HCT116 (cell line): ENCODE measurements around the gene CDH23. TPM values are rescaled to one million over a fixed set of nuclear protein-coding genes. Genes with fewer than 3 reads are reported as not detected.

Experiments
- ATAC-seq: fragments of 200-7000 bp; cut with Tn5 transposase; 2 replicates; pipeline ENCODE4 v1.9.1; 2020; ENCODE audit warnings: mild to moderate bottlenecking, moderate library complexity
- BruUV-seq: library from RNA; stranded (reverse); fragments of 400-500 nt; replicated peaks from 2 replicates; lab custom pipeline; 2021; lab: Mats Ljungman, UMichigan
- CTCF ChIA-PET: fragments of 300-600 bp; sonication (Branson Sonifier 250); formaldehyde crosslinking; loops from one replicate; lab custom pipeline; 2021; ENCODE audit warnings: antibody characterized with exemption; lab: Charles Lee
- POLR2A ChIA-PET: fragments of 300-600, 350-600 bp; sonication (Branson Sonifier 250); formaldehyde crosslinking; loops from one replicate; lab custom pipeline; 2021; ENCODE audit warnings: antibody characterized with exemption; lab: Charles Lee
- RAD21 ChIA-PET, 2 experiments: fragments of 300-600 bp; sonication (Branson Sonifier 250); formaldehyde crosslinking; loops; one replicate each; lab custom pipeline; 2023; ENCODE audit warnings: low total read pairs in 2 of 2; ENCODE audit not compliant: uncharacterized antibody in 2 of 2, unreplicated experiment in 2 of 2, low non-redundant PET in 1 of 2; lab: Charles Lee
- DNase-seq: peaks from one replicate; pipeline ENCODE4 v3.0.0-alpha.2; 2010; ENCODE audit warnings: low read depth, low spot score
- H2AFZ ChIP-seq: fragments of 200-600 bp; shearing (Covaris generic), sonication (generic); 2 replicates; pipeline ENCODE4 v1.6.1; 2017; ENCODE audit warnings: low read depth, mixed run types, mixed read lengths, antibody characterized with exemption, low read length; ENCODE audit not compliant: poor library complexity, severe bottlenecking
- H3K27ac ChIP-seq: 2 replicates; pipeline ENCODE4 v1.5.1; 2012; ENCODE audit warnings: low read depth, low read length
- H3K27me3 ChIP-seq: fragments of 200-600 bp; sonication (generic); 2 replicates; pipeline ENCODE4 v1.6.1; 2016; ENCODE audit warnings: mixed run types, low read length, mixed read lengths; ENCODE audit not compliant: insufficient read depth
- H3K36me3 ChIP-seq, 2 experiments: fragments of 200-500 bp in 1 of 2; fragments of 200-600 bp in 1 of 2; sonication (Bioruptor generic) in 1 of 2; sonication (generic) in 1 of 2; 2 replicates each; pipeline versions ENCODE4 v1.5.1 to v1.6.1; 2014 to 2016; ENCODE audit warnings: low read length in 2 of 2, inconsistent platforms in 1 of 2, mixed read lengths in 1 of 2, mixed run types in 1 of 2; ENCODE audit not compliant: insufficient read depth in 2 of 2, control insufficient read depth in 1 of 2
- H3K4me1 ChIP-seq, 2 experiments: fragments of 200-600 bp in 1 of 2; sonication (generic) in 1 of 2; 2 replicates each; pipeline versions ENCODE4 v1.5.1 to v1.6.1; 2012 to 2017; ENCODE audit warnings: low read length in 2 of 2, inconsistent platforms in 1 of 2, mild to moderate bottlenecking in 1 of 2, mixed read lengths in 1 of 2, mixed run types in 1 of 2, moderate library complexity in 1 of 2; ENCODE audit not compliant: insufficient read depth in 2 of 2, control insufficient read depth in 1 of 2
- H3K4me2 ChIP-seq: fragments of 200-600 bp; sonication (generic); 2 replicates; pipeline ENCODE4 v1.6.1; 2017; ENCODE audit warnings: mixed run types, low read length, mixed read lengths
- H3K4me3 ChIP-seq, 2 experiments: fragments of 200-600 bp in 1 of 2; sonication (generic) in 1 of 2; replicated peaks in 1 of 2; 2 replicates each; pipeline ENCODE4 v1.5.1; 2011 to 2016; ENCODE audit warnings: low read length in 2 of 2, control low read depth in 1 of 2, low read depth in 1 of 2, mild to moderate bottlenecking in 1 of 2, mixed read lengths in 1 of 2, mixed run types in 1 of 2
- H3K79me2 ChIP-seq: fragments of 200-600 bp; sonication (generic); 2 replicates; pipeline ENCODE4 v1.6.1; 2017; ENCODE audit warnings: mild to moderate bottlenecking, mixed run types, low read length, moderate library complexity, mixed read lengths; ENCODE audit not compliant: insufficient read depth
- H3K9ac ChIP-seq: fragments of 200-600 bp; sonication (generic); 2 replicates; pipeline ENCODE4 v1.6.1; 2016; ENCODE audit warnings: low read length, mixed read lengths
- H3K9me2 ChIP-seq: fragments of 200-600 bp; sonication (generic), shearing (Covaris generic); 2 replicates; pipeline ENCODE4 v1.6.1; 2017; ENCODE audit warnings: mixed run types, mild to moderate bottlenecking, moderate library complexity; ENCODE audit not compliant: insufficient read depth
- H3K9me3 ChIP-seq, 2 experiments: fragments of 200-500 bp in 1 of 2; fragments of 200-600 bp in 1 of 2; sonication (Bioruptor generic) in 1 of 2; sonication (generic) in 1 of 2; 2 replicates each; pipeline ENCODE4 v1.6.1; 2014 to 2017; ENCODE audit warnings: low read length in 2 of 2, mixed read lengths in 2 of 2, inconsistent platforms in 1 of 2, low read depth in 1 of 2, mild to moderate bottlenecking in 1 of 2, mixed run types in 1 of 2, moderate library complexity in 1 of 2; ENCODE audit not compliant: control insufficient read depth in 1 of 2, insufficient read depth in 1 of 2
- H4K20me1 ChIP-seq: fragments of 200-600 bp; sonication (generic), shearing (Covaris generic); 2 replicates; pipeline ENCODE4 v1.6.1; 2017; ENCODE audit warnings: mixed run types, mild to moderate bottlenecking, moderate library complexity; ENCODE audit not compliant: insufficient read depth
- ATF3 ChIP-seq: IDR thresholded peaks from 2 replicates; pipeline ENCODE4 v1.6.1; 2012
- CBX3 ChIP-seq: IDR thresholded peaks from 2 replicates; pipeline ENCODE4 v1.6.1; 2012; ENCODE audit warnings: low read depth
- CEBPB ChIP-seq: IDR thresholded peaks from 2 replicates; pipeline ENCODE4 v1.6.1; 2012; ENCODE audit warnings: low read depth
- EGR1 ChIP-seq: IDR thresholded peaks from 2 replicates; pipeline ENCODE4 v1.6.1; 2012; ENCODE audit warnings: low read depth
- ELF1 ChIP-seq: IDR thresholded peaks from 2 replicates; pipeline ENCODE4 v1.6.1; 2012; ENCODE audit warnings: low read depth, borderline replicate concordance
- EZH2 ChIP-seq: fragments of 200-600 bp; sonication (generic); IDR thresholded peaks from 2 replicates; pipeline ENCODE4 v1.6.1; 2017; ENCODE audit warnings: antibody characterized with exemption, mixed run types
- FOSL1 ChIP-seq: IDR thresholded peaks from 2 replicates; pipeline ENCODE4 v1.6.1; 2012; ENCODE audit warnings: low read depth
- POLR2A ChIP-seq: IDR thresholded peaks from 2 replicates; pipeline ENCODE4 v1.7.0; 2011; ENCODE audit warnings: borderline replicate concordance; ENCODE audit not compliant: insufficient read depth, insufficient read length; ENCODE audit errors: extremely low read depth
- POLR2AphosphoS5 ChIP-seq: IDR thresholded peaks from 2 replicates; pipeline ENCODE4 v1.6.1; 2011; ENCODE audit warnings: mild to moderate bottlenecking, low read depth, low read length, moderate library complexity
- SIN3A ChIP-seq: IDR thresholded peaks from 2 replicates; pipeline ENCODE4 v1.6.1; 2012; ENCODE audit warnings: low read depth
- SP1 ChIP-seq: IDR thresholded peaks from 2 replicates; pipeline ENCODE4 v1.6.1; 2012; ENCODE audit warnings: low read depth
- SRF ChIP-seq: IDR thresholded peaks from 2 replicates; pipeline ENCODE4 v1.6.1; 2012; ENCODE audit warnings: low read depth
- TCF7L2 ChIP-seq: IDR thresholded peaks from 2 replicates; pipeline ENCODE4 v1.7.0; 2011; ENCODE audit warnings: borderline replicate concordance, inconsistent platforms; ENCODE audit not compliant: insufficient read depth, insufficient read length; ENCODE audit errors: extremely low read depth
- YY1 ChIP-seq: IDR thresholded peaks from 2 replicates; pipeline ENCODE4 v1.6.1; 2011; ENCODE audit warnings: low read length, low read depth, moderate library complexity, mild to moderate bottlenecking; ENCODE audit not compliant: insufficient replicate concordance; ENCODE audit errors: extremely low read depth
- ZFX ChIP-seq: fragments of 450-650 bp; IDR thresholded peaks from 2 replicates; pipeline ENCODE4 v1.6.1; 2017
- intact Hi-C: fragments of 100-400 bp; cut with micrococcal nuclease; formaldehyde crosslinking; loops from 2 replicates; pipeline ENCODE4 v1.10.0; 2022
- total RNA-seq: library from RNA; stranded (reverse); gene quantifications from one replicate; pipeline ENCODE4 v1.2.1, GENCODE V29; 2021; ENCODE audit not compliant: unreplicated experiment
- TF ChIP-seq, protein P1 (sequence below): IDR thresholded peaks from 2 replicates; pipeline ENCODE4 v1.6.1; 2011; ENCODE audit warnings: mild to moderate bottlenecking, low read length, moderate library complexity; ENCODE audit not compliant: insufficient replicate concordance; ENCODE audit errors: extremely low read depth

Gene CDH23
- total RNA-seq, 1 experiment from 2014 or later, result not detected

- TF ChIP-seq POLR2A, result no peak
- no peak for TF ChIP-seq EGR1
- TF ChIP-seq, protein P1, sequence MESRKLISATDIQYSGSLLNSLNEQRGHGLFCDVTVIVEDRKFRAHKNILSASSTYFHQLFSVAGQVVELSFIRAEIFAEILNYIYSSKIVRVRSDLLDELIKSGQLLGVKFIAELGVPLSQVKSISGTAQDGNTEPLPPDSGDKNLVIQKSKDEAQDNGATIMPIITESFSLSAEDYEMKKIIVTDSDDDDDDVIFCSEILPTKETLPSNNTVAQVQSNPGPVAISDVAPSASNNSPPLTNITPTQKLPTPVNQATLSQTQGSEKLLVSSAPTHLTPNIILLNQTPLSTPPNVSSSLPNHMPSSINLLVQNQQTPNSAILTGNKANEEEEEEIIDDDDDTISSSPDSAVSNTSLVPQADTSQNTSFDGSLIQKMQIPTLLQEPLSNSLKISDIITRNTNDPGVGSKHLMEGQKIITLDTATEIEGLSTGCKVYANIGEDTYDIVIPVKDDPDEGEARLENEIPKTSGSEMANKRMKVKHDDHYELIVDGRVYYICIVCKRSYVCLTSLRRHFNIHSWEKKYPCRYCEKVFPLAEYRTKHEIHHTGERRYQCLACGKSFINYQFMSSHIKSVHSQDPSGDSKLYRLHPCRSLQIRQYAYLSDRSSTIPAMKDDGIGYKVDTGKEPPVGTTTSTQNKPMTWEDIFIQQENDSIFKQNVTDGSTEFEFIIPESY, result no peak
- TF ChIP-seq SP1, result no peak
- TF ChIP-seq SRF, result no peak
- TF ChIP-seq CBX3, result no peak
- TF ChIP-seq ATF3, result no peak
These were observed 341.1 kb downstream of the CDH23 start (continued) for GRCh38 chr10:71737834-71738197.

DNA sequence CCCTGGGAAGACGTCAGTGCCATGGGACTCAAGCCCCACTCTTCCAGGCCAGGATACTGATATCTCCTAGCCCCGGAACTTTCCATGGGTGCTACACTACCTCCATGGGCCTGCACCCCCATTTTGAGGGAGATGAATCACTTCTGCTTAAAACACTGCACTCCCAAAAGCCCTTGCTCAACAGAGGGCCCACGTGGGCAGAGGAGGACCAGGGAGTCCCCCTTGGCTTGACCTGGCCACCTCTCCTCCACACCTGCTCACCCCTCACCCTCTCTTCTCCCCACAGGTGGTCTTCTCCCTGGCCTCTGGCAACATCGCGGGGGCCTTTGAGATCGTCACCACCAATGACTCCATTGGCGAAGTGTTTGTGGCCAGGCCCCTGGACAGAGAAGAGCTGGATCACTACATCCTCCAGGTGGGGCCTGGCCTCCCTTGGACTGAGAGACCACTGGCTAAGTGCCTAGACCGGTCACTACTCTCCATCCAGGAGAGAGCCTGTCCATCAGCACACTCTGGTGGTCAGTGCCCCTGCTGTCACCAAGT is 342.7 kb downstream of the CDH23 start:
- no peak overlapping the region for H3K9ac ChIP-seq
- no peak overlapping the region for H3K4me2 ChIP-seq
- H3K4me1 ChIP-seq, result peaks cover 12 to 33% of the 10 kb centered on the region in 2 experiments; a peak in 3 of 4 replicates
- H3K4me3 ChIP-seq, result no peak overlapping the region
- TF ChIP-seq EZH2, result no peak
- TF ChIP-seq SP1, result no peak
- TF ChIP-seq SRF, result no peak
- no peak for TF ChIP-seq CBX3
- no peak for TF ChIP-seq POLR2AphosphoS5
- no peak for TF ChIP-seq FOSL1
- no peak for TF ChIP-seq SIN3A
- TF ChIP-seq YY1, result no peak
- TF ChIP-seq TCF7L2, result no peak
- no peak for TF ChIP-seq ELF1
- TF ChIP-seq CEBPB, result no peak
- no peak for TF ChIP-seq ZFX
- intact Hi-C loops, result no loop called here
- H3K79me2 ChIP-seq, result no peaks in the 10 kb centered on the region
- H3K36me3 ChIP-seq, result no peaks in the 10 kb centered on the region
- no peak for DNase-seq
- H2AFZ ChIP-seq, result no peak overlapping the region
- RAD21 ChIA-PET, result no interaction called here
- no peaks in the 10 kb centered on the region for H4K20me1 ChIP-seq
- BruUV-seq, result no TSS peak
- no peaks in the 10 kb centered on the region for H3K9me2 ChIP-seq
- CTCF ChIA-PET, result no interaction called here
- no peak overlapping the region for H3K27ac ChIP-seq
- no peaks in the 10 kb centered on the region for H3K27me3 ChIP-seq
- no peak for ATAC-seq
- H3K9me3 ChIP-seq, result no peaks in the 10 kb centered on the region
- POLR2A ChIA-PET, result no interaction called here
